H9 (cell line): ENCODE data around the gene TMEM222. TPM values are rescaled to one million over a fixed set of nuclear protein-coding genes. Genes with fewer than 3 reads are reported as not detected.

ENCODE experiments used
- DNase-seq: peaks from one replicate; pipeline ENCODE4 v3.0.0-alpha.2; 2017
- H2AFZ ChIP-seq: one replicate; pipeline ENCODE4 v1.6.1; 2013; ENCODE audit warnings: mild to moderate bottlenecking, low read length, control low read depth, moderate library complexity
- H2AK5ac ChIP-seq: 2 replicates; pipeline ENCODE4 v1.6.1; 2013; ENCODE audit warnings: low read length, control low read depth, mixed read lengths; ENCODE audit not compliant: insufficient read length
- H2BK120ac ChIP-seq: one replicate; pipeline ENCODE4 v1.6.1; 2013; ENCODE audit warnings: low read depth, mild to moderate bottlenecking, low read length, control low read depth, inconsistent platforms; ENCODE audit not compliant: poor library complexity, severe bottlenecking
- H2BK12ac ChIP-seq: 2 replicates; pipeline ENCODE4 v1.6.1; 2013; ENCODE audit warnings: low read length, control low read depth, mixed read lengths, low read depth; ENCODE audit not compliant: insufficient read length
- H2BK15ac ChIP-seq: 2 replicates; pipeline ENCODE4 v1.6.1; 2013; ENCODE audit warnings: low read depth, low read length, control low read depth
- H2BK20ac ChIP-seq: one replicate; pipeline ENCODE4 v1.6.1; 2013; ENCODE audit warnings: low read depth, mild to moderate bottlenecking, low read length, control low read depth, inconsistent platforms; ENCODE audit not compliant: poor library complexity, severe bottlenecking
- H2BK5ac ChIP-seq: 2 replicates; pipeline ENCODE4 v1.6.1; 2013; ENCODE audit warnings: low read length, control low read depth, mixed read lengths; ENCODE audit not compliant: insufficient read length
- H3K14ac ChIP-seq: 2 replicates; pipeline ENCODE4 v1.6.1; 2013; ENCODE audit warnings: low read length, control low read depth; ENCODE audit not compliant: insufficient read depth
- H3K18ac ChIP-seq: 2 replicates; pipeline ENCODE4 v1.6.1; 2013; ENCODE audit warnings: low read depth, mild to moderate bottlenecking, mixed read lengths, low read length, control low read depth; ENCODE audit not compliant: insufficient read length
- H3K23ac ChIP-seq: 2 replicates; pipeline ENCODE4 v1.6.1; 2013; ENCODE audit warnings: low read length, control low read depth, mixed read lengths, low read depth; ENCODE audit not compliant: insufficient read length
- H3K23me2 ChIP-seq: 2 replicates; pipeline ENCODE4 v1.6.1; 2013; ENCODE audit warnings: low read depth, mild to moderate bottlenecking, mixed read lengths, low read length, control low read depth; ENCODE audit not compliant: insufficient read length, poor library complexity, severe bottlenecking
- H3K27ac ChIP-seq: 2 replicates; pipeline ENCODE4 v1.5.1; 2013; ENCODE audit warnings: low read length, control low read depth, mixed read lengths, low read depth; ENCODE audit not compliant: insufficient read length
- H3K27me3 ChIP-seq: 2 replicates; pipeline ENCODE4 v1.6.1; 2013; ENCODE audit warnings: low read length, control low read depth, inconsistent platforms; ENCODE audit not compliant: insufficient read depth
- H3K4ac ChIP-seq: 2 replicates; pipeline ENCODE4 v1.6.1; 2013; ENCODE audit warnings: low read depth, mild to moderate bottlenecking, control low read depth, inconsistent platforms, low read length, moderate library complexity
- H3K4me1 ChIP-seq: 2 replicates; pipeline ENCODE4 v1.6.1; 2013; ENCODE audit warnings: low read length, control low read depth, inconsistent platforms; ENCODE audit not compliant: insufficient read depth
- H3K4me2 ChIP-seq: 2 replicates; pipeline ENCODE4 v1.6.1; 2013; ENCODE audit warnings: low read length, control low read depth, mixed read lengths; ENCODE audit not compliant: insufficient read length, insufficient read depth
- H3K56ac ChIP-seq: 2 replicates; pipeline ENCODE4 v1.6.1; 2013; ENCODE audit warnings: low read depth, mild to moderate bottlenecking, mixed read lengths, low read length, control low read depth; ENCODE audit not compliant: insufficient read length
- H3K79me1 ChIP-seq: 2 replicates; pipeline ENCODE4 v1.6.1; 2013; ENCODE audit warnings: low read depth, mild to moderate bottlenecking, moderate library complexity, low read length, control low read depth, inconsistent platforms; ENCODE audit not compliant: insufficient read depth, poor library complexity, severe bottlenecking
- H3K79me2 ChIP-seq: 2 replicates; pipeline ENCODE4 v1.6.1; 2013; ENCODE audit warnings: low read length, control low read depth, inconsistent platforms; ENCODE audit not compliant: insufficient read depth
- H3K9ac ChIP-seq: 2 replicates; pipeline ENCODE4 v1.6.1; 2013; ENCODE audit warnings: low read length, control low read depth, mixed read lengths; ENCODE audit not compliant: insufficient read length; ENCODE audit errors: extremely low read depth
- H3K9me3 ChIP-seq: one replicate; pipeline ENCODE4 v1.6.1; 2013; ENCODE audit warnings: low read depth, low read length, inconsistent platforms; ENCODE audit not compliant: control insufficient read depth
- H3T11ph ChIP-seq: one replicate; pipeline ENCODE4 v1.6.1; 2013; ENCODE audit warnings: mild to moderate bottlenecking, low read length, control low read depth, inconsistent platforms
- H4K20me1 ChIP-seq: one replicate; pipeline ENCODE4 v1.6.1; 2013; ENCODE audit not compliant: control insufficient read depth, insufficient read length, insufficient read depth
- H4K5ac ChIP-seq: 2 replicates; pipeline ENCODE4 v1.6.1; 2013; ENCODE audit warnings: low read depth, mild to moderate bottlenecking, mixed read lengths, low read length, control low read depth; ENCODE audit not compliant: insufficient read length
- H4K8ac ChIP-seq: replicated peaks from 2 replicates; pipeline ENCODE4 v1.6.1; 2013; ENCODE audit warnings: low read length, control low read depth, mixed read lengths, low read depth; ENCODE audit not compliant: insufficient read length
- H4K91ac ChIP-seq: 2 replicates; pipeline ENCODE4 v1.6.1; 2013; ENCODE audit warnings: low read depth, mild to moderate bottlenecking, moderate library complexity, mixed read lengths, low read length, control low read depth; ENCODE audit not compliant: insufficient read length
- H3K27ac Mint-ChIP-seq, 3 experiments: 2 replicates in 2 of 3; 3 replicates in 1 of 3; pipeline ENCODE4 v1.8.0; 2020 to 2021; ENCODE audit warnings: mixed read lengths in 3 of 3, mild to moderate bottlenecking in 1 of 3, moderate library complexity in 1 of 3
- H3K27me3 Mint-ChIP-seq: 2 replicates; pipeline ENCODE4 v1.8.0; 2021; ENCODE audit warnings: low read depth, mild to moderate bottlenecking, moderate library complexity, mixed read lengths
- H3K36me3 Mint-ChIP-seq, 3 experiments: 2 replicates in 2 of 3; 3 replicates in 1 of 3; pipeline ENCODE4 v1.8.0; 2020 to 2021; ENCODE audit warnings: low read depth in 3 of 3, mixed read lengths in 3 of 3; ENCODE audit not compliant: insufficient read depth in 1 of 3
- H3K4me1 Mint-ChIP-seq, 2 experiments: 2 replicates each; pipeline ENCODE4 v1.8.0; 2020; ENCODE audit warnings: mixed read lengths in 2 of 2
- H3K4me3 Mint-ChIP-seq, 2 experiments: 2 replicates in 1 of 2; 3 replicates in 1 of 2; pipeline ENCODE4 v1.8.0; 2020 to 2021; ENCODE audit warnings: mild to moderate bottlenecking in 2 of 2, mixed read lengths in 2 of 2, moderate library complexity in 1 of 2
- H3K9me3 Mint-ChIP-seq, 2 experiments: 2 replicates in 1 of 2; 3 replicates in 1 of 2; pipeline ENCODE4 v1.8.0; 2020; ENCODE audit warnings: mild to moderate bottlenecking in 2 of 2, mixed read lengths in 2 of 2, moderate library complexity in 1 of 2
- CTCF ChIP-seq: fragments of 200-600 bp; sonication (generic); conservative IDR thresholded peaks from 3 replicates; pipeline ENCODE4 v1.8.0; 2021; ENCODE audit warnings: antibody characterized with exemption, mild to moderate bottlenecking
- WGBS: extraction: QIAGEN DNeasy Blood & Tissue Kit; methylation state at CpG from one replicate; pipeline ENCODE4 v1.1.7; 2013; ENCODE audit warnings: missing lambda C conversion rate, low lambda C conversion rate, mixed read lengths; ENCODE audit not compliant: insufficient read length; ENCODE audit errors: extremely low coverage; 5-methylcytosine and 5-hydroxymethylcytosine counted together
- total RNA-seq: library from RNA; stranded (reverse); gene quantifications from 2 replicates; pipeline ENCODE4 v1.2.1, GENCODE V29; 2021

TMEM222 gene
- total RNA-seq, 1 experiment from 2014 or later = 36.8 TPM

DNA sequence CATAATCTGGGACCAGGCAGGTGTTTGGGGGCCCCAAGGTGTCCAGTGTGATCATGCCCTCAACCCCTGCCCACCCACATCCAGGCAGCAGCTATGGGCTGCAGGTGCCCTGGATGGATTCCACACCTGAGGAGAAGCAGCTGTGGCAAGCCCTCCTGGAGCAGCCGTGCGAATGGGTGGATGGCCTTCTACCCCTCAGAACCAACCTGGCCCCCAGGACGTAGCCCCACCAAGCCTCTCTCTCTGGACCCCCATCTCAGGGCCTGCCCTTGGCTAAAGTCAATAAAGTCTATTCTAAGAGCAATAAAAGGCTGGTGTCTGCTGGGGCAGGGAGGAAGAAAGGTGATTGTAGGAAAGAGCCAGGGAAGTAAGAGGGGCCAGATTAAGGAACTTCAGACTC is 31.7 kb downstream of the TMEM222 start:
- Histone ChIP-seq H2BK120ac (no peak overlapping the region), H3K23ac (no peak overlapping the region), H4K91ac (no peak overlapping the region), H2BK12ac (no peak overlapping the region), H3K56ac (no peak overlapping the region), H2AK5ac (no peak overlapping the region), H3K27me3 (peaks cover 2% of the 10 kb centered on the region; the same call in 1 of the 2 replicates), H3K14ac (no peak overlapping the region), H4K20me1 (no peaks in the 10 kb centered on the region), H4K5ac (no peak overlapping the region), H2BK20ac (no peak overlapping the region), H3K79me2 (no peaks in the 10 kb centered on the region), H4K8ac (no peak overlapping the region), H3K4ac (no peak overlapping the region), H3K4me1 (no peaks in the 10 kb centered on the region), H3K27ac (no peak overlapping the region), H2AFZ (no peak overlapping the region), H3K9ac (no peak overlapping the region), H3K18ac (no peak overlapping the region), H3K23me2 (peaks cover 21% of the 10 kb centered on the region), H2BK5ac (no peak overlapping the region), H3K4me2 (no peak overlapping the region), H2BK15ac (no peak overlapping the region), H3K9me3 (no peaks in the 10 kb centered on the region), H3T11ph (no peak overlapping the region), H3K79me1 (no peaks in the 10 kb centered on the region)
- Mint-ChIP-seq H3K4me3 (no peak overlapping the region; a peak in 1 of 5 replicates), H3K27ac (no peak overlapping the region), H3K36me3 (peaks cover 0 to 7% (median 0%) of the 10 kb centered on the region in 3 experiments; a peak in 3 of 7 replicates), H3K27me3 (peaks cover 37% of the 10 kb centered on the region), H3K9me3 (no peaks in the 10 kb centered on the region), H3K4me1 (peaks cover 12 to 24% of the 10 kb centered on the region in 2 experiments)
- no CpG with 5 or more reads among the region's 3 CpGs for WGBS
- TF ChIP-seq CTCF = no peak
- DNase-seq = no peak
